ENCODE measurements around the gene CCNDBP1. TPM values are rescaled to one million over a fixed set of nuclear protein-coding genes. Genes with fewer than 3 reads are reported as not detected.

The CCNDBP1 gene
- total and polyA plus RNA-seq, 2 of the 8 experiments (the other 6 are each of a cell fraction or from before 2014, with no cell fraction given), result 23.4 to 29.0 TPM

DNA sequence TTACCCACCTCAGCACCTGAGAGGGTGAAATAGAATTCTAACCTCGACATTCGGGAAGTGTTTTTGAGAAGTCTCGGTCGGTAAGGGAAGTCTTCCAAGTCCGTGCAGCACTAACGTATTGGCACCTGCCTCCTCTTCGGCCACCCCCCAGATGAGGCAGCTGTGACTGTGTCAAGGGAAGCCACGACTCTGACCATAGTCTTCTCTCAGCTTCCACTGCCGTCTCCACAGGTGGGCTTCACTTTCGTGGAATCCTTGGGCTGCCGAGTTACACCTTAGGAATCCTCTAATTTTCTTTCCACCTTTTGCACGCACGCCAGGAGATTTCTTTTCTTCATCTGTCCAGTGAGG lies 775 bp downstream of the CCNDBP1 start:
- peak overlapping the region; percentile 96 to 99 for H3K4me2 ChIP-seq (ENCODE audit: insufficient read depth in 1 of 2, low read depth in 2 of 2, low read length in 2 of 2)
- no peaks in the 10 kb centered on the region for H3K79me2 ChIP-seq (ENCODE audit: control insufficient read depth in 1 of 2, insufficient read depth in 2 of 2, low read length in 2 of 2)
- no peaks in the 10 kb centered on the region for H3K27me3 ChIP-seq (replicated peaks in 1 of 4; ENCODE audit: control insufficient read depth in 3 of 4, extremely low read depth in 1 of 4, insufficient read depth in 3 of 4, low read length in 3 of 4)
- no peak for DNase-seq (ENCODE audit: low read depth in 1 of 2, low spot score in 2 of 2)
- ChIA-PET CTCF (ENCODE audit: partially characterized antibody) (interaction anchor here (0.9 to 4.1 kb wide), 12 partner anchors 14 to 246 kb away, joined by 3 to 16 read pairs (median 4); no protein-coding TSS in a partner anchor), POLR2A (ENCODE audit: partially characterized antibody) (interaction anchor here (0.7 kb wide), 1 partner anchor 37 kb away, joined by 3 read pairs; no protein-coding TSS in a partner anchor)
- H4K5ac ChIP-seq (ENCODE audit: insufficient read length, low read depth, low read length), result no peak overlapping the region
- H3K9me3 ChIP-seq (ENCODE audit: insufficient read depth in 2 of 2, low read depth in 1 of 2, low read length in 1 of 2), result no peaks in the 10 kb centered on the region
- peaks cover 0 to 2% of the 10 kb centered on the region in 2 experiments for H4K20me1 ChIP-seq (replicated peaks in 1 of 2; ENCODE audit: control insufficient read depth in 1 of 2, insufficient read depth in 2 of 2, low read length in 2 of 2)
- no peak overlapping the region for H4K8ac ChIP-seq (ENCODE audit: extremely low read depth, insufficient read depth, low read length)
- no peak overlapping the region for H3K4ac ChIP-seq (replicated peaks; ENCODE audit: insufficient read length, low read depth, low read length)
- H2BK20ac ChIP-seq (ENCODE audit: low read length), result no peak overlapping the region
- H2AFZ ChIP-seq (ENCODE audit: low read length), result peak overlapping the region; percentile 98
- no peak for FAIRE-seq
- H3K18ac ChIP-seq (ENCODE audit: extremely low read depth, low read length), result no peak overlapping the region
- no peak overlapping the region for H2BK12ac ChIP-seq (ENCODE audit: low read depth, low read length)
- H2BK120ac ChIP-seq (replicated peaks; ENCODE audit: low read depth, low read length), result no peak overlapping the region
- TF ChIP-seq KDM4A (IDR thresholded peaks at IDR 0.05; ENCODE audit: low read depth, low read length, severe bottlenecking) (peak; percentile 26), POLR2AphosphoS5 (IDR thresholded peaks at IDR 0.05; ENCODE audit: low read depth, low read length) (no peak)
- no peak overlapping the region for H4K91ac ChIP-seq (replicated peaks; ENCODE audit: insufficient read length, low read length)
- H2BK5ac ChIP-seq (ENCODE audit: low read depth, low read length), result 0 out of 2 replicates have a peak overlapping the region, but pooled peaks have one; percentile 62
- no peak overlapping the region for H3K56ac ChIP-seq (replicated peaks; ENCODE audit: insufficient read length, low read depth, low read length)
- peaks cover 0 to 7% (median 3%) of the 10 kb centered on the region in 4 experiments; a peak in 3 of 8 replicates for H3K36me3 ChIP-seq (ENCODE audit: control insufficient read depth in 2 of 4, insufficient read depth in 4 of 4, low read length in 3 of 4)
- H2BK15ac ChIP-seq (ENCODE audit: low read length), result no peak overlapping the region
- H3K4me1 ChIP-seq (replicated peaks in 1 of 4; ENCODE audit: control insufficient read depth in 3 of 4, insufficient read depth in 4 of 4, low read length in 3 of 4), result peaks cover 4 to 8% (median 5%) of the 10 kb centered on the region in 4 experiments; a peak in 5 of 7 replicates
- H3K23me2 ChIP-seq (ENCODE audit: low read depth, low read length), result peaks cover 7% of the 10 kb centered on the region
- H3K4me3 ChIP-seq (ENCODE audit: extremely low read depth in 1 of 4, insufficient read depth in 2 of 4, low read depth in 3 of 4, low read length in 4 of 4), result peak overlapping the region; percentile 64 to 93 (median 89)
- H3K27ac ChIP-seq (ENCODE audit: low read depth, low read length), result no peak overlapping the region
- peak overlapping the region in 3 of 4 experiments; percentile 15 to 80 (median 28); a peak in 5 of 7 replicates for H3K9ac ChIP-seq (replicated peaks in 1 of 4; ENCODE audit: extremely low read depth in 1 of 4, low read depth in 3 of 4, low read length in 3 of 4)
- 8% methylated on average over 13 of the region's 13 CpGs; no CpG with 5 or more reads in 1 of the 2 experiments for WGBS, 2 experiments (ENCODE audit: extremely low coverage in 1 of 2, insufficient coverage in 1 of 2, insufficient read length in 1 of 2, insufficient replicate concordance in 2 of 2, low coverage in 1 of 2, low lambda C conversion rate in 2 of 2, missing lambda C conversion rate in 1 of 2)
- H3K23ac ChIP-seq (ENCODE audit: insufficient read length), result no peak overlapping the region
- no peaks in the 10 kb centered on the region for H3K79me1 ChIP-seq (ENCODE audit: low read depth, low read length)
- no peak overlapping the region for H3K14ac ChIP-seq (ENCODE audit: insufficient read length)
- no peak overlapping the region for H2AK5ac ChIP-seq (ENCODE audit: low read depth, low read length)

All from H1 (cell line).